SU-DHL-6 (cell line): ENCODE data around the gene EEF1A2.

ENCODE experiments used
- EZH2phosphoT487 ChIP-seq: fragments of 200-600 bp; sonication (generic), shearing (Covaris generic); conservative IDR thresholded peaks from 2 replicates; pipeline ENCODE4 v1.6.1; 2018; ENCODE audit warnings: mild to moderate bottlenecking, antibody characterized with exemption, low read length, moderate library complexity, mixed read lengths
- TF ChIP-seq, protein P1 (sequence below): fragments of 200-600 bp; sonication (generic); IDR thresholded peaks from one replicate; pipeline ENCODE4 v1.5.1; 2017; ENCODE audit warnings: antibody characterized with exemption, mild to moderate bottlenecking, low read length, moderate library complexity; ENCODE audit not compliant: insufficient read depth, poor library complexity, severe bottlenecking

DNA sequence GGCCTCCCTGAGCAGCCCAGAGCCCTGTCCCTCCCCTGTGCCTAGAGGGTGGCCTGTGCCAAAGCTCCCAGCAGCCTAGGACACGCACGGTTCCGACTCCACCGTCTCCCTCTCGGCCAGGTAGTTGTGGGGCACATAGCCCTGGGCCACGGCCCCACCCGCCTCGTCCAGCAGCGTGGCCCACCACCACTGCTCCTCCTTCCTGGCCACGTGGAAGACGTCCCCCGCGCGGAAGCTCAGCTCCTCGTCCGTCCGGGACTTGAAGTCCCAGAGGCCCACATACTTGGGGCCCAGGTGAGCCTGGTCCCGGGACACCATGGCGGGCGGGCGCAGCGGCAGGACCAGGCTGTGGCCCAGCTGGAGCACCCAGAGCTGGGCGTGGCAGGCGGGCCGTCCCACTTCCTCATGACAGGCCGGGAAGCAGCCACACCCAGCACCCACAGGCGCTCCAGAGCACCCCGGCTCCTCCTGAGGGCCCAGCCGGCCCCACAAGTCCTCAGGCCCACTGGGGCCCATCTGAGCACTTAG lies 38.2 kb upstream of the EEF1A2 start, which contains the start of gene PTK6:
- TF ChIP-seq, protein P1, sequence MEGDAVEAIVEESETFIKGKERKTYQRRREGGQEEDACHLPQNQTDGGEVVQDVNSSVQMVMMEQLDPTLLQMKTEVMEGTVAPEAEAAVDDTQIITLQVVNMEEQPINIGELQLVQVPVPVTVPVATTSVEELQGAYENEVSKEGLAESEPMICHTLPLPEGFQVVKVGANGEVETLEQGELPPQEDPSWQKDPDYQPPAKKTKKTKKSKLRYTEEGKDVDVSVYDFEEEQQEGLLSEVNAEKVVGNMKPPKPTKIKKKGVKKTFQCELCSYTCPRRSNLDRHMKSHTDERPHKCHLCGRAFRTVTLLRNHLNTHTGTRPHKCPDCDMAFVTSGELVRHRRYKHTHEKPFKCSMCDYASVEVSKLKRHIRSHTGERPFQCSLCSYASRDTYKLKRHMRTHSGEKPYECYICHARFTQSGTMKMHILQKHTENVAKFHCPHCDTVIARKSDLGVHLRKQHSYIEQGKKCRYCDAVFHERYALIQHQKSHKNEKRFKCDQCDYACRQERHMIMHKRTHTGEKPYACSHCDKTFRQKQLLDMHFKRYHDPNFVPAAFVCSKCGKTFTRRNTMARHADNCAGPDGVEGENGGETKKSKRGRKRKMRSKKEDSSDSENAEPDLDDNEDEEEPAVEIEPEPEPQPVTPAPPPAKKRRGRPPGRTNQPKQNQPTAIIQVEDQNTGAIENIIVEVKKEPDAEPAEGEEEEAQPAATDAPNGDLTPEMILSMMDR, result no peak
- TF ChIP-seq EZH2phosphoT487, result no peak
